ENCODE measurements around the gene DGKD. TPM values are rescaled to one million over a fixed set of nuclear protein-coding genes. Genes with fewer than 3 reads are reported as not detected.

Gene DGKD
- polyA plus RNA-seq, 3 donors, result 14.5 to 67.5 (median 16.6) TPM

DNA sequence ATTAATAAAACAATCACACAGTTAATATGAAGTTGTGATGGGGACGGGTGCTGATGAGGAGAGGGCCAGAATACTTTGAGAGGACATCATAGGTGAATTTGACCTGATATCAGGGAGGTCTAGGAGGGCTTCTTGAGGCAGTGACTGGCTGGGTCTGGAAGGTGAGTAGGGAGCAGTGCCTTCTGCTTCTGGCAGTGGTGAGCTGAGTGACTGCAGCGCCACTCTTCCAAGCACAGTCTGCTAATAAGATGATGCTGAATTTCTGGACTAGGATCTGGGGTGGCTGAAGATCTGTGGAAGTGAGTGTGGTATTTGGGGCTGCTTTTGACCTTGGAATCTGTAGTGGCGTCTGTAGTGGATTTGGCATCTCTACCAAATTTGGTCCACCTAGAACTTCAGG, 5.5 kb downstream of the DGKD start:
- Mint-ChIP-seq H3K36me3 (peaks cover 27 to 46% of the 10 kb centered on the region in 2 donors), H3K27ac (peak overlapping the region in 5 of 7 donors; percentile 61 to 90 (median 78)), H3K27me3 (ENCODE audit: low read depth in 3 of 3) (peaks cover 0 to 2% (median 0%) of the 10 kb centered on the region in 3 donors), H3K4me1 (peaks cover 66% of the 10 kb centered on the region), H3K4me3 (no peak overlapping the region), H3K9me3 (no peaks in the 10 kb centered on the region)
- intact Hi-C loops (cut with micrococcal nuclease), result loop anchor here in 1 of 2 donors (5.0 kb wide), 1 partner anchor 283 kb away; no protein-coding TSS in a partner anchor
- Histone ChIP-seq H3K27me3 (ENCODE audit: control insufficient read depth in 2 of 2, insufficient read depth in 2 of 2, low read length in 2 of 2) (no peaks in the 10 kb centered on the region), H3K79me2 (ENCODE audit: insufficient read depth, low read length) (peaks cover 100% of the 10 kb centered on the region), H2AFZ (ENCODE audit: insufficient read depth, low read depth, low read length, poor library complexity, severe bottlenecking) (no peak overlapping the region), H3K4me3 (replicated peaks in 1 of 3; ENCODE audit: low read depth in 2 of 3, low read length in 3 of 3) (no peak overlapping the region), H3K4me1 (ENCODE audit: control insufficient read depth in 1 of 2, insufficient read depth in 2 of 2, low read length in 2 of 2) (peaks cover 44 to 50% of the 10 kb centered on the region in 2 donors), H3K4me2 (replicated peaks; ENCODE audit: extremely low read depth, low read length, poor library complexity, severe bottlenecking) (no peak overlapping the region), H3K36me3 (replicated peaks in 1 of 2; ENCODE audit: control insufficient read depth in 1 of 2, insufficient read depth in 2 of 2, low read length in 2 of 2) (peaks cover 6 to 10% of the 10 kb centered on the region in 2 donors), H3K27ac (ENCODE audit: low read depth in 1 of 2, low read length in 2 of 2) (peak overlapping the region in 1 of 2 donors; percentile 74), H4K20me1 (ENCODE audit: insufficient read depth, low read length) (peaks cover 45% of the 10 kb centered on the region), H3K9me3 (replicated peaks in 1 of 2; ENCODE audit: control insufficient read depth in 1 of 2, insufficient read depth in 1 of 2, low read length in 2 of 2) (no peaks in the 10 kb centered on the region), H3K9ac (ENCODE audit: insufficient read depth, low read length, poor library complexity, severe bottlenecking) (no peak overlapping the region)
- DNase-seq, result no peak
- WGBS (ENCODE audit: insufficient coverage), result 83% methylated on average over 2 of the region's 3 CpGs
- TF ChIP-seq, protein P1, sequence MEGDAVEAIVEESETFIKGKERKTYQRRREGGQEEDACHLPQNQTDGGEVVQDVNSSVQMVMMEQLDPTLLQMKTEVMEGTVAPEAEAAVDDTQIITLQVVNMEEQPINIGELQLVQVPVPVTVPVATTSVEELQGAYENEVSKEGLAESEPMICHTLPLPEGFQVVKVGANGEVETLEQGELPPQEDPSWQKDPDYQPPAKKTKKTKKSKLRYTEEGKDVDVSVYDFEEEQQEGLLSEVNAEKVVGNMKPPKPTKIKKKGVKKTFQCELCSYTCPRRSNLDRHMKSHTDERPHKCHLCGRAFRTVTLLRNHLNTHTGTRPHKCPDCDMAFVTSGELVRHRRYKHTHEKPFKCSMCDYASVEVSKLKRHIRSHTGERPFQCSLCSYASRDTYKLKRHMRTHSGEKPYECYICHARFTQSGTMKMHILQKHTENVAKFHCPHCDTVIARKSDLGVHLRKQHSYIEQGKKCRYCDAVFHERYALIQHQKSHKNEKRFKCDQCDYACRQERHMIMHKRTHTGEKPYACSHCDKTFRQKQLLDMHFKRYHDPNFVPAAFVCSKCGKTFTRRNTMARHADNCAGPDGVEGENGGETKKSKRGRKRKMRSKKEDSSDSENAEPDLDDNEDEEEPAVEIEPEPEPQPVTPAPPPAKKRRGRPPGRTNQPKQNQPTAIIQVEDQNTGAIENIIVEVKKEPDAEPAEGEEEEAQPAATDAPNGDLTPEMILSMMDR (IDR thresholded peaks at IDR 0.05), result no peak

DNA sequence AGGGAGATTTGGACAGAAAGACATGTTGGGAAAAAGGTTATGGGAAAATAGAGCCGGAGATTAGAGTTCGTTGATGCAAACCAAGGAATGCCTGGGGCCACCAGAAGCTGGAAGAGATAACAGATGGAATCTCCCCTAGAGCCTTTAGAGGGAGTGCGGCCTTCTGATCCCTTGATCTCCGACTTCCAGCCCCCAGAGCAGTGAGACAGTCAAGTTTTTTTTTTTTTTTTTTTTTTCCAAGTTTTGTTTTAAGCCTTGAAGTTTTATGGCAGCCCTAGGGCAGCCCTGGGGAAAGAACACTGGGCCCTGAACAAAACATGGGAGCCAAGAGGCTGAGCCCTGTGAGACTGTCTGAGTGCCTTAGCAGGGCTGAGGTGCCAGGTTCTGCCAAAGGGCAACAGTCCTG, 6.5 kb downstream of the DGKD start:
- Mint-ChIP-seq H3K4me3 (no peak overlapping the region), H3K36me3 (peaks cover 27 to 55% of the 10 kb centered on the region in 2 donors), H3K27ac (peak overlapping the region in 5 of 7 donors; percentile 16 to 86 (median 51)), H3K4me1 (peaks cover 60% of the 10 kb centered on the region), H3K27me3 (ENCODE audit: low read depth in 3 of 3) (peaks cover 0 to 2% (median 0%) of the 10 kb centered on the region in 3 donors), H3K9me3 (no peaks in the 10 kb centered on the region)
- intact Hi-C loops (cut with micrococcal nuclease), result no loop called here
- Histone ChIP-seq H3K4me3 (replicated peaks in 1 of 3; ENCODE audit: low read depth in 2 of 3, low read length in 3 of 3) (no peak overlapping the region), H3K27ac (ENCODE audit: low read depth in 1 of 2, low read length in 2 of 2) (peak overlapping the region in 1 of 2 donors; percentile 14), H3K9me3 (replicated peaks in 1 of 2; ENCODE audit: control insufficient read depth in 1 of 2, insufficient read depth in 1 of 2, low read length in 2 of 2) (no peaks in the 10 kb centered on the region), H3K4me1 (ENCODE audit: control insufficient read depth in 1 of 2, insufficient read depth in 2 of 2, low read length in 2 of 2) (peaks cover 37 to 41% of the 10 kb centered on the region in 2 donors), H3K27me3 (ENCODE audit: control insufficient read depth in 2 of 2, insufficient read depth in 2 of 2, low read length in 2 of 2) (no peaks in the 10 kb centered on the region), H4K20me1 (ENCODE audit: insufficient read depth, low read length) (peaks cover 38% of the 10 kb centered on the region), H3K4me2 (replicated peaks; ENCODE audit: extremely low read depth, low read length, poor library complexity, severe bottlenecking) (no peak overlapping the region), H3K9ac (ENCODE audit: insufficient read depth, low read length, poor library complexity, severe bottlenecking) (no peak overlapping the region), H2AFZ (ENCODE audit: insufficient read depth, low read depth, low read length, poor library complexity, severe bottlenecking) (no peak overlapping the region), H3K79me2 (ENCODE audit: insufficient read depth, low read length) (peaks cover 100% of the 10 kb centered on the region), H3K36me3 (replicated peaks in 1 of 2; ENCODE audit: control insufficient read depth in 1 of 2, insufficient read depth in 2 of 2, low read length in 2 of 2) (peaks cover 6 to 17% of the 10 kb centered on the region in 2 donors)
- DNase-seq, result no peak
- TF ChIP-seq, protein P1 (IDR thresholded peaks at IDR 0.05), result no peak
- 95% methylated on average over 3 of the region's 4 CpGs for WGBS (ENCODE audit: insufficient coverage)
